Breast epithelium (tissue), 4 donors: ENCODE results near the gene INPP5J. TPM values are rescaled to one million over a fixed set of nuclear protein-coding genes. Genes with fewer than 3 reads are reported as not detected.

ENCODE experiments used
- DNase-seq, 2 donors: peaks; one replicate each; pipeline ENCODE4 v3.0.0-alpha.2; 2019; ENCODE audit warnings: low spot score in 2 of 2
- H3K27ac ChIP-seq, 2 donors: fragments of 200-600 bp; sonication (generic) in 1 of 2; one replicate each; pipeline ENCODE4 v1.5.1; 2016 to 2019; ENCODE audit warnings: mild to moderate bottlenecking in 1 of 2
- H3K27me3 ChIP-seq, 2 donors: fragments of 200-600 bp; sonication (generic) in 1 of 2; one replicate each; pipeline versions ENCODE4 v1.5.1 to v1.6.0; 2017 to 2019; ENCODE audit warnings: control low read depth in 1 of 2, mild to moderate bottlenecking in 1 of 2
- H3K36me3 ChIP-seq: fragments of 200-600 bp; one replicate; pipeline ENCODE4 v1.5.1; 2019
- H3K4me1 ChIP-seq, 2 donors: fragments of 200-600 bp; sonication (generic); one replicate each; pipeline ENCODE4 v1.5.1; 2016 to 2019; ENCODE audit warnings: control low read depth in 1 of 2
- H3K4me3 ChIP-seq, 3 donors: fragments of 200-600 bp; sonication (generic); 1 replicate in 2 of 3; 2 replicates in 1 of 3; pipeline ENCODE4 v1.5.1; 2016 to 2019; ENCODE audit warnings: mild to moderate bottlenecking in 3 of 3, moderate library complexity in 2 of 3
- H3K9me3 ChIP-seq, 2 donors: fragments of 200-600 bp; sonication (generic) in 1 of 2; one replicate each; pipeline ENCODE4 v1.5.1; 2016 to 2019; ENCODE audit warnings: control low read depth in 1 of 2
- CTCF ChIP-seq, 3 donors: fragments of 450-650 bp; IDR thresholded peaks; one replicate each; pipeline ENCODE4 v1.5.1; 2016 to 2017; ENCODE audit warnings: antibody characterized with exemption in 3 of 3, mild to moderate bottlenecking in 3 of 3, moderate library complexity in 3 of 3
- POLR2A ChIP-seq: fragments of 450-650 bp; IDR thresholded peaks from one replicate; pipeline ENCODE4 v1.6.1; 2016; ENCODE audit warnings: antibody characterized with exemption, mild to moderate bottlenecking, moderate library complexity
- POLR2AphosphoS5 ChIP-seq, 3 donors: sonication (generic); formaldehyde crosslinking; IDR thresholded peaks; one replicate each; pipeline ENCODE4 v1.6.1; 2017; ENCODE audit warnings: antibody characterized with exemption in 3 of 3
- intact Hi-C: fragments of 100-400 bp; cut with DNase I; formaldehyde crosslinking; loops from one replicate; pipeline ENCODE4 v1.15.1; 2023; ENCODE audit warnings: low total_unique reads
- total RNA-seq, 3 donors: library from RNA; depleted of rRNA; stranded (reverse); fragments of >200 nt; gene quantifications; one replicate each; pipeline ENCODE4 v1.1.0, GENCODE V29; 2016

The INPP5J gene
- total RNA-seq, 3 donors from 2014 or later: 7.5 to 15.2 TPM; not detected in 1

GRCh38 chr22:31126128-31126868, 3.5 kb downstream of the INPP5J start:
- Histone ChIP-seq H3K27me3 (no peaks in the 10 kb centered on the region), H3K9me3 (no peaks in the 10 kb centered on the region), H3K27ac (no peak overlapping the region), H3K36me3 (no peaks in the 10 kb centered on the region), H3K4me1 (peaks cover 3 to 7% of the 10 kb centered on the region in 2 donors), H3K4me3 (no peak overlapping the region)
- intact Hi-C loops: loop anchor here (2.0 kb wide), 1 partner anchor 51 kb away; no protein-coding TSS in a partner anchor
- no peak for DNase-seq
- TF ChIP-seq POLR2A (no peak), CTCF (IDR thresholded peaks at IDR 0.05) (no peak), POLR2AphosphoS5 (IDR thresholded peaks at IDR 0.05) (no peak)

GRCh38 chr22:31126869-31127175, 4.1 kb downstream of the INPP5J start:
- Histone ChIP-seq H3K27ac (no peak overlapping the region), H3K4me3 (no peak overlapping the region), H3K4me1 (peaks cover 3 to 12% of the 10 kb centered on the region in 2 donors), H3K27me3 (no peaks in the 10 kb centered on the region), H3K36me3 (no peaks in the 10 kb centered on the region), H3K9me3 (no peaks in the 10 kb centered on the region)
- no peak for DNase-seq
- TF ChIP-seq CTCF (IDR thresholded peaks at IDR 0.05): no peak
- intact Hi-C loops: loop anchor here (2.0 kb wide), 1 partner anchor 50 kb away; no protein-coding TSS in a partner anchor

- peaks cover 3 to 14% of the 10 kb centered on the region in 2 donors for H3K4me1 ChIP-seq
- no peaks in the 10 kb centered on the region for H3K36me3 ChIP-seq
- H3K27ac ChIP-seq: no peak overlapping the region
- DNase-seq: no peak
- no peaks in the 10 kb centered on the region for H3K27me3 ChIP-seq
- TF ChIP-seq POLR2AphosphoS5 (IDR thresholded peaks at IDR 0.05): no peak
- TF ChIP-seq POLR2A: no peak
- no peak for TF ChIP-seq CTCF (IDR thresholded peaks at IDR 0.05)
- no peaks in the 10 kb centered on the region for H3K9me3 ChIP-seq
- H3K4me3 ChIP-seq: no peak overlapping the region
- intact Hi-C loops: loop anchor here (2.0 kb wide), 1 partner anchor 50 kb away; no protein-coding TSS in a partner anchor
Observed at GRCh38 chr22:31127181-31127772, 4.5 kb downstream of the INPP5J start.

- intact Hi-C loops: no loop called here
- H3K4me1 ChIP-seq: peaks cover 0 to 8% of the 10 kb centered on the region in 2 donors
- TF ChIP-seq POLR2A: no peak
- TF ChIP-seq POLR2AphosphoS5 (IDR thresholded peaks at IDR 0.05): no peak
- no peak for TF ChIP-seq CTCF (IDR thresholded peaks at IDR 0.05)
- no peak overlapping the region for H3K4me3 ChIP-seq
- H3K27me3 ChIP-seq: no peaks in the 10 kb centered on the region
- H3K9me3 ChIP-seq: no peaks in the 10 kb centered on the region
- H3K36me3 ChIP-seq: no peaks in the 10 kb centered on the region
- H3K27ac ChIP-seq: no peak overlapping the region
- no peak for DNase-seq
Observed at GRCh38 chr22:31128156-31128555, 5.4 kb downstream of the INPP5J start.

- TF ChIP-seq POLR2A: no peak
- TF ChIP-seq POLR2AphosphoS5 (IDR thresholded peaks at IDR 0.05): no peak
- no peak for TF ChIP-seq CTCF (IDR thresholded peaks at IDR 0.05)
- H3K4me1 ChIP-seq: peaks cover 0 to 8% of the 10 kb centered on the region in 2 donors
- no peak overlapping the region for H3K4me3 ChIP-seq
- no peaks in the 10 kb centered on the region for H3K9me3 ChIP-seq
- no peaks in the 10 kb centered on the region for H3K36me3 ChIP-seq
- intact Hi-C loops: loop anchor here (5.0 kb wide), 1 partner anchor 521 kb away; no protein-coding TSS in a partner anchor
- H3K27ac ChIP-seq: peak overlapping the region; percentile 19 to 35
- DNase-seq: no peak
- no peaks in the 10 kb centered on the region for H3K27me3 ChIP-seq
Observed at GRCh38 chr22:31130873-31131272, 8.1 kb downstream of the INPP5J start.
